Measurements from ENCODE around the gene KDM8. TPM values are rescaled to one million over a fixed set of nuclear protein-coding genes. Genes with fewer than 3 reads are reported as not detected.

The KDM8 gene
- total RNA-seq, 2 donors from 2014 or later: 6.0 to 18.5 TPM

DNA sequence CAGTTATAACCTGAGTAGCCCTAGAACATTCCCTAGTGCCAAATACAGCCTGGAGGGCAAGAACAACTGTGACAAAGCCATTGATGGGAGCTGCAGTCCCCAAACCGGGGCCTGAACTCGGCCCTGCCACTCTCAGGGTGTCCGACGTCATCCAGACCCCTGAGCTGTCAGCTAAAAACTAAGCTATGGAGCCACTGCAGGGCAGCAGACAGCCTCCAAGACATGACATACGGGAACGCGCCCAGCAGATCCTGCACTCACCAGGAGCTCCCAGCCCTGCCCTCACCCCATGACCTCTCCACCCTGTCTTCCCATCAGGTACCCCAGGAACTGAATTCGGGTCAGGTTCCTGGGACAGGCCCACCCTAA, 28.4 kb downstream of the KDM8 start:
- WGBS, 2 donors: 75 to 83% methylated on average over 2 to 8 of the region's 8 CpGs
- H3K4me1 ChIP-seq: peaks cover 27% of the 10 kb centered on the region
- no peaks in the 10 kb centered on the region for H3K27me3 ChIP-seq
- TF ChIP-seq, protein P1, sequence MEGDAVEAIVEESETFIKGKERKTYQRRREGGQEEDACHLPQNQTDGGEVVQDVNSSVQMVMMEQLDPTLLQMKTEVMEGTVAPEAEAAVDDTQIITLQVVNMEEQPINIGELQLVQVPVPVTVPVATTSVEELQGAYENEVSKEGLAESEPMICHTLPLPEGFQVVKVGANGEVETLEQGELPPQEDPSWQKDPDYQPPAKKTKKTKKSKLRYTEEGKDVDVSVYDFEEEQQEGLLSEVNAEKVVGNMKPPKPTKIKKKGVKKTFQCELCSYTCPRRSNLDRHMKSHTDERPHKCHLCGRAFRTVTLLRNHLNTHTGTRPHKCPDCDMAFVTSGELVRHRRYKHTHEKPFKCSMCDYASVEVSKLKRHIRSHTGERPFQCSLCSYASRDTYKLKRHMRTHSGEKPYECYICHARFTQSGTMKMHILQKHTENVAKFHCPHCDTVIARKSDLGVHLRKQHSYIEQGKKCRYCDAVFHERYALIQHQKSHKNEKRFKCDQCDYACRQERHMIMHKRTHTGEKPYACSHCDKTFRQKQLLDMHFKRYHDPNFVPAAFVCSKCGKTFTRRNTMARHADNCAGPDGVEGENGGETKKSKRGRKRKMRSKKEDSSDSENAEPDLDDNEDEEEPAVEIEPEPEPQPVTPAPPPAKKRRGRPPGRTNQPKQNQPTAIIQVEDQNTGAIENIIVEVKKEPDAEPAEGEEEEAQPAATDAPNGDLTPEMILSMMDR (IDR thresholded peaks at IDR 0.05): no peak
- no peak for TF ChIP-seq POLR2A (IDR thresholded peaks at IDR 0.05)
- H3K4me3 ChIP-seq: no peak overlapping the region
- ATAC-seq: no peak
- intact Hi-C loops (cut with DNase I): loop anchor here (5.0 to 10.0 kb wide), 3 partner anchors 54 to 143 kb away; partner anchors contain the start of gene IL4R
- H3K9me3 ChIP-seq: no peaks in the 10 kb centered on the region
- peaks cover 0 to 3% of the 10 kb centered on the region in 2 donors for H3K36me3 ChIP-seq (replicated peaks in 1 of 2; ENCODE audit: insufficient read depth in 1 of 2, low read depth in 2 of 2)
- no peak for DNase-seq
- no peak overlapping the region for H3K27ac ChIP-seq

DNA sequence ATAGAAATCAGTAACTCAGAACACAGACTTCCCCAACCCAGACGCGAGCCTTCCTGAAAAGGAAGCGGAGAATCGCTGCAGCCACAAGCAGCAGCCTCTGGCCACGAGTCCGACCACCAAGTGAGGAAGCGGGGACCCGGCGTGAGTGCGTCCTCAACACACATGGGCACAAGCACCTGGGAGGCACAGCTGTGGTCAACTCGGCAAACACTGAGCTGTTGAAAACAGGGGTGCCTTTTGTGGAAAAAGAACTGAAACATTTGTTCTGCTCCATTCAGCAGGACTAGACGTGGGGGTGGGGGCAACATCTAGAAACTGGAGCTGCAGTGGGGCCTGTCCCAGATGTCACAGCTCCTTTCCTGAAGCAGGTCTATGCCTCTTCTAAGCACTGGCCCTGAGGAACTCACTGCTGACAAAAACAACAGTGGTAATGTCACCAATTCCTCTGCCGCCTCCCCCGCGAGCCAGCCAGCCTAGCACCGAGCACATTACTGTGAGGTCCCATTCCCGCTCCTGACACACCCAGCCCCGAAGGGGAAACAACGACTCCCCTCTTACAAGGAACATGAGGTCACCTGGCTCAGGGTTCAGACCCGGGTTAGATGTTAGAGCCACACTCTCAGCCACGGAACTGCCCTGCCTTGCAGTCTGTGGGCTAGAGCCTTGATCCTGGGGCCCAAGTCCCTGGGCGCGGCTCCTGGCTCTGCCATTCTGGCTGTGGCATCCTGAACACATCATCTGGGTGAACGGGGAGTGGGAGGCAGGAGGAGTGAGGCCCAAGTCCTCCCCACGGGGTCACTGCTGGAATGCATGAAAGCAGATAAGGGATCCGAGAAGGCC, 29.0 kb downstream of the KDM8 start:
- ATAC-seq: no peak
- 74 to 95% methylated on average over 21 to 26 of the region's 26 CpGs for WGBS, 2 donors
- TF ChIP-seq, protein P1 (IDR thresholded peaks at IDR 0.05): no peak
- no peak for TF ChIP-seq POLR2A (IDR thresholded peaks at IDR 0.05)
- no peak for DNase-seq
- H3K36me3 ChIP-seq (replicated peaks in 1 of 2; ENCODE audit: insufficient read depth in 1 of 2, low read depth in 2 of 2): peaks cover 0 to 3% of the 10 kb centered on the region in 2 donors
- peaks cover 31% of the 10 kb centered on the region for H3K4me1 ChIP-seq
- no peaks in the 10 kb centered on the region for H3K9me3 ChIP-seq
- H3K27ac ChIP-seq: no peak overlapping the region
- intact Hi-C loops (cut with DNase I): loop anchor here (5.0 to 10.0 kb wide), 3 partner anchors 55 to 143 kb away; partner anchors contain the start of gene IL4R
- H3K27me3 ChIP-seq: no peaks in the 10 kb centered on the region
- H3K4me3 ChIP-seq: no peak overlapping the region

DNA sequence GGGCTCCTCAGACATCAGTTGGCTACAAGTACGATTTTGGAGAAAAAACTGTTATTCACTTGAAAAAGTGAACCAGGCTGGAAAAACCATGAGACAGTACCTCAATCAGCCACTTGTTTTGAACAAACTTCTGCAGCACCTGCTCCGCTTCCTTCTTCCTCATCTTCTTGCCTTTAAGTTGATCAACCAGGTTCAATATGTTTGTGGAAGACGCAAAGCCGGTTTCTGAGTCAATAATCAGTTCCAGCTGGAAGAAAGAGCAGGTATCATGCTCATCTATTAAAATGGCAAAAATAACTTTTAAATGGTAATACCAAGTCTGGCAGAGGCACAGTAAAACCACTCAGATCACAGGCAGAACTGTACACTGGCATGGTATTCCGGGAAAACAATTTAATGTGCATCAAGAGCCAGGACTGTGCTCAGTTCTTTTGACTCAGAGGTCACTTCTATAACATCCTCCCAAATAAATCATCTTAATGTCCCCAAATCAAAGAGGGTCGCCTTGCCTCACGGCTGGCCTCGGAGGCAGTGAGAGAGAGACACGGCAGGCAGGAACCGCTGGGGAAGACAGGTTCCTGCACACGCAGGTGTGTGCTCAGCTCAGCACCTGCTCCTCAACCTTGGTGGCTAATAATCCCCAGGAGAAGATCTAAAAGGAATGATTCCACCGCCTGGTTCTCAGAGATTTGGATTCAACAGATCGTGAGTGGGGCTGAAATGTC, 29.7 kb downstream of the KDM8 start:
- H3K4me1 ChIP-seq: peaks cover 38% of the 10 kb centered on the region
- TF ChIP-seq, protein P1 (IDR thresholded peaks at IDR 0.05): no peak
- no peak for TF ChIP-seq POLR2A (IDR thresholded peaks at IDR 0.05)
- DNase-seq: no peak

DNA sequence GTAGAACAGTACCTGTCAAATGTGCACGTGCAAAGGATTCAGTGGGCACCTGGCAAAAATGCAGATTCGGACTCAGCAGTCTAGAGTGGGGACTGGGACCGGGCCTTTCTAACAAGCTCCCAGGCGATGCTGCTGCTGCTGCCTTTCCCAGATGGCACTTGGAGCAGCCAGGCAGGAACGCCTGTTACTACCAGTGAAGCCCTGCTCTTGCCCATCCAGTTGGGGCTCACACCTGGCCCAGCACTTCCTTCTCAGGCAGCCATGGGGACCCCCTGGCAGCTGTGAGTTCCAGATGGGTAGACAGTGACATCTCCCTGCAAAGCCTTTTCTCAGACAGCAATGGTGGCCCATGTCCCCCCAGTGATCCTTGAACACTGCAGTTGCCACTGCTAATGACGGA, 30.4 kb downstream of the KDM8 start:
- 95 to 99% methylated on average over 4 to 6 of the region's 6 CpGs for WGBS, 2 donors
- Histone ChIP-seq H3K4me3 (no peak overlapping the region), H3K4me1 (peaks cover 43% of the 10 kb centered on the region), H3K9me3 (no peaks in the 10 kb centered on the region), H3K27ac (no peak overlapping the region), H3K36me3 (replicated peaks in 1 of 2; ENCODE audit: insufficient read depth in 1 of 2, low read depth in 2 of 2) (peaks cover 0 to 3% of the 10 kb centered on the region in 2 donors), H3K27me3 (no peaks in the 10 kb centered on the region)
- ATAC-seq (no peak), DNase-seq (no peak)
- intact Hi-C loops (cut with DNase I): loop anchor here (5.0 to 10.0 kb wide), 3 partner anchors 56 to 141 kb away; partner anchors contain the start of gene IL4R
- TF ChIP-seq POLR2A (IDR thresholded peaks at IDR 0.05): no peak
- TF ChIP-seq, protein P1 (IDR thresholded peaks at IDR 0.05): no peak

More for the DNA sequence above, 29.7 kb downstream of the KDM8 start:
- intact Hi-C loops (cut with DNase I): loop anchor here (5.0 to 10.0 kb wide), 3 partner anchors 56 to 142 kb away; partner anchors contain the start of gene IL4R
- 74 to 89% methylated on average over 10 to 13 of the region's 13 CpGs for WGBS, 2 donors
- H3K9me3 ChIP-seq: no peaks in the 10 kb centered on the region
- ATAC-seq: no peak
- no peak overlapping the region for H3K27ac ChIP-seq
- H3K27me3 ChIP-seq: no peaks in the 10 kb centered on the region
- no peak overlapping the region for H3K4me3 ChIP-seq
- peaks cover 0 to 3% of the 10 kb centered on the region in 2 donors for H3K36me3 ChIP-seq (replicated peaks in 1 of 2; ENCODE audit: insufficient read depth in 1 of 2, low read depth in 2 of 2)
